ENCODE results near the gene PPFIA3.

DNA sequence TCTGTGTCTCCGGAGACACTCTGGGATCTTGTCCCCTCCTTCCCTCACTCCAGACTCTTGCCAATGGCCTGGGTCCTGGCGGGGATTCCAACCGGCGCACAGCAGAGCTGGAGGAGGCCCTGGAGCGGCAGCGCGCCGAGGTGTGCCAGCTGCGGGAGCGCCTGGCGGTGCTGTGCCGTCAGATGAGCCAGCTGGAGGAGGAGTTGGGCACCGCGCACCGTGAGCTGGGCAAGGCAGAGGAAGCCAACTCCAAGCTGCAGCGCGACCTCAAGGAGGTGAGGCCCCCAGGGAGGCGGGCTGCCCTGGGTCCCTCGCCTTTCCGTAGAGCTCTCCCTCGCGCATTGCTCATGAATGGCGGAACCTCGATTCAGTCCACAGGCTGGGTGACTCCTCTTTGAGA, 11.0 kb downstream of the PPFIA3 start:
- TF ChIP-seq, protein P1, sequence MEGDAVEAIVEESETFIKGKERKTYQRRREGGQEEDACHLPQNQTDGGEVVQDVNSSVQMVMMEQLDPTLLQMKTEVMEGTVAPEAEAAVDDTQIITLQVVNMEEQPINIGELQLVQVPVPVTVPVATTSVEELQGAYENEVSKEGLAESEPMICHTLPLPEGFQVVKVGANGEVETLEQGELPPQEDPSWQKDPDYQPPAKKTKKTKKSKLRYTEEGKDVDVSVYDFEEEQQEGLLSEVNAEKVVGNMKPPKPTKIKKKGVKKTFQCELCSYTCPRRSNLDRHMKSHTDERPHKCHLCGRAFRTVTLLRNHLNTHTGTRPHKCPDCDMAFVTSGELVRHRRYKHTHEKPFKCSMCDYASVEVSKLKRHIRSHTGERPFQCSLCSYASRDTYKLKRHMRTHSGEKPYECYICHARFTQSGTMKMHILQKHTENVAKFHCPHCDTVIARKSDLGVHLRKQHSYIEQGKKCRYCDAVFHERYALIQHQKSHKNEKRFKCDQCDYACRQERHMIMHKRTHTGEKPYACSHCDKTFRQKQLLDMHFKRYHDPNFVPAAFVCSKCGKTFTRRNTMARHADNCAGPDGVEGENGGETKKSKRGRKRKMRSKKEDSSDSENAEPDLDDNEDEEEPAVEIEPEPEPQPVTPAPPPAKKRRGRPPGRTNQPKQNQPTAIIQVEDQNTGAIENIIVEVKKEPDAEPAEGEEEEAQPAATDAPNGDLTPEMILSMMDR (IDR thresholded peaks at IDR 0.05) = no peak
- no peak for TF ChIP-seq POLR2AphosphoS5 (IDR thresholded peaks at IDR 0.05)
- no peak for TF ChIP-seq EP300 (IDR thresholded peaks at IDR 0.05)
